OCI-LY7 (cell line): ENCODE results near the gene FAM3D.

ENCODE experiments used
- EZH2phosphoT487 ChIP-seq: fragments of 200-600 bp; sonication (generic); IDR thresholded peaks from 2 replicates; pipeline ENCODE4 v1.6.1; 2018; ENCODE audit warnings: low read depth, borderline replicate concordance, mild to moderate bottlenecking, mixed run types, antibody characterized with exemption, low read length, moderate library complexity, mixed read lengths
- TF ChIP-seq, protein P1 (sequence below): fragments of 200-600 bp; sonication (generic); conservative IDR thresholded peaks from 2 replicates; pipeline ENCODE4 v1.5.1; 2014; ENCODE audit warnings: mild to moderate bottlenecking, antibody characterized with exemption, low read length, moderate library complexity, mixed read lengths

DNA sequence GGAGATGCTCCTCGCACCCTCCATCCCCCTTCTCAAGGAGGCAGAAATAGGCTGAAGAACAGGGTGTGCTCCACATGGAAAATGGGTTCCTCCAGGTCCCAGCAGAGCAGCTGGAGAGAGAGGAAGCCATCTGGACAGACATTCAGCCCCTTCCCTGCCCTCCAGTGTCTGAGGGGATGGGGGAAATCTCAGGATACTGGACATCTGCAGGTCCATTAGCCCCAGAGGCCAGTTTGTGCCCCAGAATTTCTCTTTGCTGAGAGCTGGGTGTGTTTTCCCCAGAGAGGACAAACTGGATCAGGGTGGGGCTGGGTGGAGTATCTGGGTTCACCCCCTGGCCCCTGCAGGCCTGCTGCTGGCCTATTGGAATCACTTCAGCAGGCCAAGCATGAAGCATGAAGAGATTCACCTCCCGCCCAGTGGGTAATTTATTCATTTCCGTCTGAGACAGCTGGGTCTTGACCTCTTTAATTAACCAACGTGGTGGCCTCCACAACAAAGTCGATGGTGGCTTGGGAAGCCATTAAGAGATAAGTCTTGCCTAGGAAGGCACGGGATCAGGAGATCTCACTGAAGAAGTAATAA lies 4.6 kb downstream of the FAM3D start:
- TF ChIP-seq, protein P1, sequence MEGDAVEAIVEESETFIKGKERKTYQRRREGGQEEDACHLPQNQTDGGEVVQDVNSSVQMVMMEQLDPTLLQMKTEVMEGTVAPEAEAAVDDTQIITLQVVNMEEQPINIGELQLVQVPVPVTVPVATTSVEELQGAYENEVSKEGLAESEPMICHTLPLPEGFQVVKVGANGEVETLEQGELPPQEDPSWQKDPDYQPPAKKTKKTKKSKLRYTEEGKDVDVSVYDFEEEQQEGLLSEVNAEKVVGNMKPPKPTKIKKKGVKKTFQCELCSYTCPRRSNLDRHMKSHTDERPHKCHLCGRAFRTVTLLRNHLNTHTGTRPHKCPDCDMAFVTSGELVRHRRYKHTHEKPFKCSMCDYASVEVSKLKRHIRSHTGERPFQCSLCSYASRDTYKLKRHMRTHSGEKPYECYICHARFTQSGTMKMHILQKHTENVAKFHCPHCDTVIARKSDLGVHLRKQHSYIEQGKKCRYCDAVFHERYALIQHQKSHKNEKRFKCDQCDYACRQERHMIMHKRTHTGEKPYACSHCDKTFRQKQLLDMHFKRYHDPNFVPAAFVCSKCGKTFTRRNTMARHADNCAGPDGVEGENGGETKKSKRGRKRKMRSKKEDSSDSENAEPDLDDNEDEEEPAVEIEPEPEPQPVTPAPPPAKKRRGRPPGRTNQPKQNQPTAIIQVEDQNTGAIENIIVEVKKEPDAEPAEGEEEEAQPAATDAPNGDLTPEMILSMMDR, result no peak
- no peak for TF ChIP-seq EZH2phosphoT487
